Fibroblast of mammary gland (primary cell): Measurements from ENCODE around the gene BCO2.

ENCODE experiments used
- DNase-seq: peaks from one replicate; pipeline ENCODE4 v3.0.0-alpha.2; 2010; ENCODE audit warnings: low read depth
- H3K4me3 ChIP-seq: 2 replicates; pipeline ENCODE4 v1.5.1; 2011; ENCODE audit warnings: low read depth, mild to moderate bottlenecking, low read length, moderate library complexity; ENCODE audit not compliant: control insufficient read depth
- CTCF ChIP-seq: conservative IDR thresholded peaks from 2 replicates; pipeline ENCODE4 v1.5.1; 2011; ENCODE audit warnings: low read depth, low read length, inconsistent platforms; ENCODE audit not compliant: control insufficient read depth, insufficient read depth

Gene BCO2

DNA sequence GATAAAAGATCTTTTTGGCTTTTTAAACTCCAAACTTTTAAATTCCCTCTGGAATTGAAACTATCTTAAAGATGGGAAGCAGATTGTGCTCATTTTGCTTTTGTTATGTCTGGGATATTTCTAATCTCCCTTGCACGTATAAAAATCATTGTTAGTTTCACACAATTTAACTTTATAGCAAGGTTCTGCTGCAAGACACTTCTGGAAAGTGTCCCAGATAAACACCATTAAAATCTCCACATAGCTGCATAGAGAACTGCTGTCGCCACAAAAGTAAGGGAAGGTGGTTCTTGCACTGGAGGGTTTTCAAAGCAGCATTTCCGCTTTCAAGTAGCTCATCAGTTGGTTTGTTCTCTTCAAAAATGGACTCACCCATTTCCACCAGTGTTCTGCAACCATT lies 62.7 kb downstream of the BCO2 start:
- H3K4me3 ChIP-seq, result no peak overlapping the region
- DNase-seq, result no peak
- TF ChIP-seq CTCF, result no peak

DNA sequence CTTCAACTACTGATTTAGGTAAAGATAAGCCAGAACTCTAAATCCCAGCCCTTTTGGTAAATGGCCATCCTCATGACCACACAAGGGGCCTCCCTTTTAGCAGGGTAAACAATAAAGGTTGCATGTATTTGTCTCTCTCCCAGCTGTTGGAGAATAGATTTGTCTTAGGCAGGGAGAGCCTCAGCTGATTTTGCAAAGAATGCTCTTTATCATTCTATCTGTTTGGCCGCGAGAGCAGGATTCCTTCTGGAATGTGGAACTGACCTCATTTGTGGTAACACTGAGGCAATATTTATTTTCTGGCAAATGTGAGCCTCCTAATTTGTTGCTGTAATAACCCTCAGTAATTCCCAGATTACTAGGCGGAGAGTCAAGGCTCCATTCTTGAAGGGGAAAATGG lies 66.2 kb downstream of the BCO2 start:
- no peak overlapping the region for H3K4me3 ChIP-seq
- no peak for TF ChIP-seq CTCF
- peak; percentile 63 for DNase-seq

- TF ChIP-seq CTCF, result no peak
- peak; percentile 53 for DNase-seq
- H3K4me3 ChIP-seq, result no peak overlapping the region
Measured at GRCh38 chr11:112247201-112247600, 71.9 kb downstream of the BCO2 start.

- H3K4me3 ChIP-seq, result no peak overlapping the region
- peak; percentile 64 for DNase-seq
- no peak for TF ChIP-seq CTCF
Measured at GRCh38 chr11:112248201-112248600, 72.9 kb downstream of the BCO2 start.

GRCh38 chr11:112249871-112250610 lies 74.7 kb downstream of the BCO2 start:
- DNase-seq, result no peak
- no peak for TF ChIP-seq CTCF
- H3K4me3 ChIP-seq, result no peak overlapping the region

GRCh38 chr11:112253605-112254242 lies 78.4 kb downstream of the BCO2 start:
- DNase-seq, result no peak
- no peak overlapping the region for H3K4me3 ChIP-seq
- TF ChIP-seq CTCF, result no peak
